Activated CD4-positive, alpha-beta T cell treated with anti-CD3 and anti-CD28 coated beads, Interleukin-2, amount 50 U/mL, for 24 hours (primary cell): Measurements from ENCODE around the gene TMEM14A.

ENCODE experiments used
- DNase-seq, 2 donors: peaks; one replicate each; pipeline ENCODE4 v3.0.0-alpha.2; 2020; ENCODE audit warnings: low read depth in 1 of 2, low spot score in 1 of 2

Gene TMEM14A

GRCh38 chr6:52670502-52671409 is at the start of gene TMEM14A:
Gene TMEM14A, plus strand, starts transcription at chr6:52671113. Its CDS starts 5,990 bp downstream, at chr6:52677103.
- peak; percentile 85 to 89 for DNase-seq

- DNase-seq, result no peak
Measured at GRCh38 chr6:52621631-52622030, 49.3 kb upstream of the TMEM14A start.

- DNase-seq, result no peak
Measured at GRCh38 chr6:52622810-52623209, 48.1 kb upstream of the TMEM14A start.

- no peak for DNase-seq
Measured at GRCh38 chr6:52632011-52632410, 38.9 kb upstream of the TMEM14A start.

- DNase-seq, result no peak
Measured at GRCh38 chr6:52634211-52634610, 36.7 kb upstream of the TMEM14A start.

- no peak for DNase-seq
Measured at GRCh38 chr6:52635049-52635577, 35.8 kb upstream of the TMEM14A start.

- DNase-seq, result no peak
Measured at GRCh38 chr6:52636830-52637229, 34.1 kb upstream of the TMEM14A start.

- DNase-seq, result no peak
Measured at GRCh38 chr6:52639493-52639892, 31.4 kb upstream of the TMEM14A start.

GRCh38 chr6:52640170-52640569 is 30.7 kb upstream of the TMEM14A start:
- no peak for DNase-seq

GRCh38 chr6:52640916-52641315 is 30.0 kb upstream of the TMEM14A start:
- no peak for DNase-seq

GRCh38 chr6:52641388-52641787 is 29.5 kb upstream of the TMEM14A start:
- no peak for DNase-seq

GRCh38 chr6:52641826-52642225 is 29.1 kb upstream of the TMEM14A start:
- no peak for DNase-seq

GRCh38 chr6:52642368-52642767 is 28.5 kb upstream of the TMEM14A start:
- no peak for DNase-seq

- DNase-seq, result no peak
Measured at GRCh38 chr6:52643158-52643557, 27.8 kb upstream of the TMEM14A start.

- DNase-seq, result no peak
Measured at GRCh38 chr6:52644253-52644652, 26.7 kb upstream of the TMEM14A start.

- no peak for DNase-seq
Measured at GRCh38 chr6:52645976-52646375, 24.9 kb upstream of the TMEM14A start.

GRCh38 chr6:52647199-52647598 is 23.7 kb upstream of the TMEM14A start:
- no peak for DNase-seq

- DNase-seq, result no peak
Measured at GRCh38 chr6:52649536-52650160, 21.3 kb upstream of the TMEM14A start.

GRCh38 chr6:52650941-52651340 is 20.0 kb upstream of the TMEM14A start:
- DNase-seq, result no peak

GRCh38 chr6:52653151-52653550 is 17.8 kb upstream of the TMEM14A start:
- DNase-seq, result no peak

GRCh38 chr6:52654007-52654406 is 16.9 kb upstream of the TMEM14A start:
- DNase-seq, result no peak

GRCh38 chr6:52654592-52654991 is 16.3 kb upstream of the TMEM14A start:
- no peak for DNase-seq
